Measurements from ENCODE around the gene MAP3K2.

DNA sequence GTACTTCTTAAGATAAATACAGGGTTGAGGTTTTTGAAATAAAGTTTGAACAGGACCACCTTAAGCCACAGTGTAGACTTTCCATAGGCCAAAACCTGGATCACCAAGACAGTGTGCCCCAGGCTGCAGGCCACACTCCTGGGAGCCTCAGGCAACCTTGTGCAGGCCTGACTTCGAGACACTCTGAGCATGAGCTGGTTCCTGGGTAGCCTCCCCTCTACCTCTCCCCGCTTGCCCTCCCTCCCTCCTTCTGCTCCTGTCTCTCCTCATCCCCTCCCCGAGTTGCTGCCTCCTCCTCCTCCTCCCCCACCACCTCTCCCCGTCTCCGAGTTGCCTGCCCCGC is 19.9 kb upstream of the MAP3K2 start:
- TF ChIP-seq, protein P1, sequence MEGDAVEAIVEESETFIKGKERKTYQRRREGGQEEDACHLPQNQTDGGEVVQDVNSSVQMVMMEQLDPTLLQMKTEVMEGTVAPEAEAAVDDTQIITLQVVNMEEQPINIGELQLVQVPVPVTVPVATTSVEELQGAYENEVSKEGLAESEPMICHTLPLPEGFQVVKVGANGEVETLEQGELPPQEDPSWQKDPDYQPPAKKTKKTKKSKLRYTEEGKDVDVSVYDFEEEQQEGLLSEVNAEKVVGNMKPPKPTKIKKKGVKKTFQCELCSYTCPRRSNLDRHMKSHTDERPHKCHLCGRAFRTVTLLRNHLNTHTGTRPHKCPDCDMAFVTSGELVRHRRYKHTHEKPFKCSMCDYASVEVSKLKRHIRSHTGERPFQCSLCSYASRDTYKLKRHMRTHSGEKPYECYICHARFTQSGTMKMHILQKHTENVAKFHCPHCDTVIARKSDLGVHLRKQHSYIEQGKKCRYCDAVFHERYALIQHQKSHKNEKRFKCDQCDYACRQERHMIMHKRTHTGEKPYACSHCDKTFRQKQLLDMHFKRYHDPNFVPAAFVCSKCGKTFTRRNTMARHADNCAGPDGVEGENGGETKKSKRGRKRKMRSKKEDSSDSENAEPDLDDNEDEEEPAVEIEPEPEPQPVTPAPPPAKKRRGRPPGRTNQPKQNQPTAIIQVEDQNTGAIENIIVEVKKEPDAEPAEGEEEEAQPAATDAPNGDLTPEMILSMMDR (IDR thresholded peaks at IDR 0.05; ENCODE audit: low read depth, low read length, missing input control), result no peak
- TF ChIP-seq RAD21 (IDR thresholded peaks at IDR 0.05) (no peak), REST (IDR thresholded peaks at IDR 0.05) (no peak)

All from liver (tissue), 3 donors.